SK-N-SH (cell line): ENCODE measurements around the gene FLRT1. TPM values are rescaled to one million over a fixed set of nuclear protein-coding genes. Genes with fewer than 3 reads are reported as not detected.
A peak's percentile ranks its signal among the peaks of the same experiment; 100 is the strongest.

ENCODE experiments used
- CTCF ChIA-PET: fragments of 300-600, 350-600 bp; formaldehyde crosslinking; extraction: SDS; loops from one replicate; lab custom pipeline; 2021; lab: Yijun Ruan, JAX
- POLR2A ChIA-PET: fragments of 350-600 bp; sonication (Branson Sonifier 250); formaldehyde crosslinking; extraction: SDS; loops from one replicate; lab custom pipeline; 2020; ENCODE audit warnings: antibody characterized with exemption, inconsistent platforms; lab: Yijun Ruan, JAX
- DNase-seq: peaks from one replicate; pipeline ENCODE4 v3.0.0; 2012
- H2AFZ ChIP-seq: fragments of 200-600 bp; sonication (generic); 2 replicates; pipeline ENCODE4 v1.8.1; 2016; ENCODE audit warnings: antibody characterized with exemption, mild to moderate bottlenecking, low read depth
- H3F3A ChIP-seq: fragments of 200-600 bp; sonication (generic); replicated peaks from 2 replicates; pipeline ENCODE3; 2016; ENCODE audit warnings: antibody characterized with exemption, mild to moderate bottlenecking; ENCODE audit not compliant: insufficient read depth
- H3K27ac ChIP-seq, 2 experiments: fragments of 200-500 bp in 1 of 2; fragments of 200-600 bp in 1 of 2; sonication (Bioruptor generic) in 1 of 2; sonication (generic), shearing (Covaris generic) in 1 of 2; 2 replicates each; pipeline versions ENCODE4 v1.5.1 to v1.6.1; 2014 to 2016; ENCODE audit warnings: low read depth in 2 of 2, inconsistent platforms in 1 of 2, low read length in 1 of 2, mild to moderate bottlenecking in 1 of 2, mixed read lengths in 1 of 2
- H3K27me3 ChIP-seq: fragments of 200-600 bp; sonication (generic), shearing (Covaris generic); 2 replicates; pipeline ENCODE4 v1.6.1; 2016; ENCODE audit warnings: mixed run types; ENCODE audit not compliant: insufficient read depth
- H3K36me3 ChIP-seq, 2 experiments: fragments of 200-500 bp in 1 of 2; fragments of 200-600 bp in 1 of 2; sonication (Bioruptor generic) in 1 of 2; sonication (generic) in 1 of 2; replicated peaks in 1 of 2; 2 replicates each; pipeline versions ENCODE3 to v1.5.1; 2014 to 2016; ENCODE audit warnings: low read length in 1 of 2, mild to moderate bottlenecking in 1 of 2; ENCODE audit not compliant: insufficient read depth in 2 of 2, control insufficient read depth in 1 of 2
- H3K4me1 ChIP-seq, 2 experiments: fragments of 200-500 bp in 1 of 2; fragments of 200-600 bp in 1 of 2; sonication (Bioruptor generic) in 1 of 2; sonication (generic), shearing (Covaris generic) in 1 of 2; 2 replicates each; pipeline versions ENCODE4 v1.5.1 to v1.6.1; 2014 to 2016; ENCODE audit warnings: low read depth in 1 of 2, low read length in 1 of 2, mixed run types in 1 of 2; ENCODE audit not compliant: insufficient read depth in 2 of 2, control insufficient read depth in 1 of 2
- H3K4me2 ChIP-seq: fragments of 200-600 bp; sonication (generic), shearing (Covaris generic); 2 replicates; pipeline ENCODE4 v1.6.1; 2017; ENCODE audit warnings: mixed run types
- H3K4me3 ChIP-seq, 2 experiments: fragments of 200-500 bp in 1 of 2; fragments of 200-600 bp in 1 of 2; sonication (Bioruptor generic) in 1 of 2; sonication (generic), shearing (Covaris generic) in 1 of 2; 2 replicates each; pipeline versions ENCODE4 v1.5.1 to v1.8.1; 2014 to 2016; ENCODE audit warnings: low read depth in 2 of 2, inconsistent platforms in 1 of 2, low read length in 1 of 2, mild to moderate bottlenecking in 1 of 2, mixed read lengths in 1 of 2, moderate library complexity in 1 of 2
- H3K79me2 ChIP-seq: fragments of 200-600 bp; sonication (generic); 2 replicates; pipeline ENCODE4 v1.8.1; 2017; ENCODE audit warnings: mild to moderate bottlenecking; ENCODE audit not compliant: insufficient read depth
- H3K9ac ChIP-seq: fragments of 200-600 bp; sonication (generic); 2 replicates; pipeline ENCODE4 v1.6.1; 2017; ENCODE audit warnings: mixed run types
- H3K9me2 ChIP-seq: fragments of 200-600 bp; sonication (generic); 2 replicates; pipeline ENCODE4 v1.6.1; 2017; ENCODE audit warnings: mixed run types
- H3K9me3 ChIP-seq: fragments of 200-600 bp; sonication (generic); 2 replicates; pipeline ENCODE4 v1.6.1; 2017; ENCODE audit warnings: mixed run types, mild to moderate bottlenecking, moderate library complexity
- H4K20me1 ChIP-seq: fragments of 200-600 bp; sonication (generic); 2 replicates; pipeline ENCODE4 v1.6.1; 2017; ENCODE audit warnings: mild to moderate bottlenecking, mixed run types; ENCODE audit not compliant: insufficient read depth
- CHD2 ChIP-seq: fragments of 150-350 bp; IDR thresholded peaks from 2 replicates; pipeline ENCODE4 v1.6.1; 2018; ENCODE audit warnings: low read length; ENCODE audit not compliant: partially characterized antibody
- FOXJ3 ChIP-seq: sonication (generic); formaldehyde crosslinking; IDR thresholded peaks from 2 replicates; pipeline ENCODE4 v1.5.1; 2020; ENCODE audit warnings: mild to moderate bottlenecking, missing genetic modification reagents
- FOXM1 ChIP-seq: IDR thresholded peaks from 2 replicates; pipeline ENCODE4 v1.4.0; 2012; ENCODE audit warnings: low read depth, mild to moderate bottlenecking
- GATA2 ChIP-seq: sonication (generic); formaldehyde crosslinking; IDR thresholded peaks from 2 replicates; pipeline ENCODE4 v1.5.0; 2020; ENCODE audit warnings: mild to moderate bottlenecking, missing genetic modification reagents
- IRF3 ChIP-seq: fragments of 150-350 bp; IDR thresholded peaks from 2 replicates; pipeline ENCODE4 v1.6.1; 2016; ENCODE audit warnings: mild to moderate bottlenecking, low read depth, low read length
- JUND ChIP-seq: IDR thresholded peaks from 2 replicates; pipeline ENCODE4 v1.4.0; 2012
- POLR2AphosphoS5 ChIP-seq: IDR thresholded peaks from 2 replicates; pipeline ENCODE4 v1.6.1; 2012; ENCODE audit warnings: low read depth, low read length
- RAD21 ChIP-seq: IDR thresholded peaks from 2 replicates; pipeline ENCODE4 v1.6.1; 2012; ENCODE audit warnings: mild to moderate bottlenecking, low read length
- RCOR1 ChIP-seq: fragments of 150-350 bp; IDR thresholded peaks from 2 replicates; pipeline ENCODE4 v1.6.1; 2017; ENCODE audit warnings: antibody characterized with exemption, low read length
- REST ChIP-seq: IDR thresholded peaks from 2 replicates; pipeline ENCODE4 v1.6.1; 2012; ENCODE audit warnings: mild to moderate bottlenecking, low read depth, low read length, moderate library complexity
- RFX5 ChIP-seq: IDR thresholded peaks from 2 replicates; pipeline ENCODE4 v1.6.1; 2012; ENCODE audit warnings: mild to moderate bottlenecking, improper control_type of control experiment, low read length
- RXRA ChIP-seq: IDR thresholded peaks from 2 replicates; pipeline ENCODE4 v1.4.0; 2012; ENCODE audit warnings: low read depth, mild to moderate bottlenecking, borderline replicate concordance
- TCF12 ChIP-seq: IDR thresholded peaks from 2 replicates; pipeline ENCODE4 v1.4.0; 2012
- USF2 ChIP-seq: fragments of 150-350 bp; IDR thresholded peaks from 2 replicates; pipeline ENCODE4 v1.6.1; 2017; ENCODE audit warnings: antibody characterized with exemption, low read length, low read depth, borderline replicate concordance
- YY1 ChIP-seq: IDR thresholded peaks from 2 replicates; pipeline ENCODE4 v1.4.0; 2012; ENCODE audit warnings: low read depth, mild to moderate bottlenecking
- whole genome bisulfite sequencing: methylation state at CpG from one replicate; pipeline ENCODE4 v1.1.6; 2017; ENCODE audit warnings: low lambda C conversion rate; 5-methylcytosine and 5-hydroxymethylcytosine counted together
- polyA plus RNA-seq, 3 experiments: library from polyadenylated mRNA; depleted of rRNA; stranded (reverse); fragments of >200 nt; gene quantifications; 2 replicates each; pipeline ENCODE4 v1.2.3, GENCODE V29; 2012

FLRT1 gene
- polyA plus RNA-seq, 1 of the 3 experiments (the other 2 are of a cell fraction) = 0.03 TPM

- Histone ChIP-seq H3K4me2 (no peak overlapping the region), H2AFZ (no peak overlapping the region), H3K27ac (peak overlapping the region in 1 of 2 experiments; percentile 90; a peak in 2 of 4 replicates), H3K4me3 (no peak overlapping the region), H3K9me3 (no peaks in the 10 kb centered on the region), H3K79me2 (no peaks in the 10 kb centered on the region), H3K4me1 (peaks cover 0 to 81% of the 10 kb centered on the region in 2 experiments; a peak in 2 of 4 replicates), H3K9ac (no peak overlapping the region), H3K9me2 (no peaks in the 10 kb centered on the region), H3K27me3 (no peaks in the 10 kb centered on the region), H4K20me1 (no peaks in the 10 kb centered on the region), H3K36me3 (no peaks in the 10 kb centered on the region), H3F3A (no peaks in the 10 kb centered on the region)
- 88% methylated on average over 12 of the region's 12 CpGs for WGBS
- POLR2A ChIA-PET = interaction anchor here (1.9 to 4.2 kb wide), 2 partner anchors 12 to 78 kb away, joined by 7 to 14 read pairs; no protein-coding TSS in a partner anchor
- DNase-seq = no peak
- CTCF ChIA-PET = interaction anchor here (1.6 to 2.5 kb wide), 2 partner anchors 8 to 78 kb away, joined by 3 to 7 read pairs; no protein-coding TSS in a partner anchor
- TF ChIP-seq JUND (no peak), IRF3 (no peak), RAD21 (no peak), GATA2 (CRISPR knock-in tag) (no peak), FOXJ3 (CRISPR knock-in tag) (no peak), YY1 (no peak), RCOR1 (no peak), USF2 (no peak), CHD2 (no peak), TCF12 (no peak), POLR2AphosphoS5 (no peak), RXRA (no peak), REST (no peak), RFX5 (no peak), FOXM1 (no peak)
These were observed 34.6 kb downstream of the FLRT1 start for GRCh38 chr11:64070314-64070681.
